ENCODE measurements around the gene FUT2.

The FUT2 gene

GRCh38 chr19:48739404-48740163 is 43.8 kb downstream of the FUT2 start:
- H3K4me3 ChIP-seq (ENCODE audit: low read depth in 1 of 2, low read length in 2 of 2), result peak overlapping the region; percentile 29 to 62
- H3K27me3 ChIP-seq (ENCODE audit: control insufficient read depth in 1 of 2, insufficient read depth in 2 of 2, low read length in 2 of 2), result peaks cover 0 to 5% of the 10 kb centered on the region in 2 donors
- H3K4me1 ChIP-seq (ENCODE audit: control insufficient read depth in 1 of 2, insufficient read depth in 2 of 2, low read length in 2 of 2), result peaks cover 21 to 22% of the 10 kb centered on the region in 2 donors
- H3K9me3 ChIP-seq (ENCODE audit: control insufficient read depth in 1 of 2, low read length in 2 of 2), result no peaks in the 10 kb centered on the region
- peak overlapping the region; percentile 43 to 52 for H3K9ac ChIP-seq (ENCODE audit: low read depth in 1 of 2, low read length in 2 of 2)
- no peaks in the 10 kb centered on the region for H3K36me3 ChIP-seq (ENCODE audit: control insufficient read depth in 1 of 2, insufficient read depth in 2 of 2, low read length in 2 of 2)
- H3K27ac ChIP-seq (ENCODE audit: low read depth, low read length), result no peak overlapping the region

DNA sequence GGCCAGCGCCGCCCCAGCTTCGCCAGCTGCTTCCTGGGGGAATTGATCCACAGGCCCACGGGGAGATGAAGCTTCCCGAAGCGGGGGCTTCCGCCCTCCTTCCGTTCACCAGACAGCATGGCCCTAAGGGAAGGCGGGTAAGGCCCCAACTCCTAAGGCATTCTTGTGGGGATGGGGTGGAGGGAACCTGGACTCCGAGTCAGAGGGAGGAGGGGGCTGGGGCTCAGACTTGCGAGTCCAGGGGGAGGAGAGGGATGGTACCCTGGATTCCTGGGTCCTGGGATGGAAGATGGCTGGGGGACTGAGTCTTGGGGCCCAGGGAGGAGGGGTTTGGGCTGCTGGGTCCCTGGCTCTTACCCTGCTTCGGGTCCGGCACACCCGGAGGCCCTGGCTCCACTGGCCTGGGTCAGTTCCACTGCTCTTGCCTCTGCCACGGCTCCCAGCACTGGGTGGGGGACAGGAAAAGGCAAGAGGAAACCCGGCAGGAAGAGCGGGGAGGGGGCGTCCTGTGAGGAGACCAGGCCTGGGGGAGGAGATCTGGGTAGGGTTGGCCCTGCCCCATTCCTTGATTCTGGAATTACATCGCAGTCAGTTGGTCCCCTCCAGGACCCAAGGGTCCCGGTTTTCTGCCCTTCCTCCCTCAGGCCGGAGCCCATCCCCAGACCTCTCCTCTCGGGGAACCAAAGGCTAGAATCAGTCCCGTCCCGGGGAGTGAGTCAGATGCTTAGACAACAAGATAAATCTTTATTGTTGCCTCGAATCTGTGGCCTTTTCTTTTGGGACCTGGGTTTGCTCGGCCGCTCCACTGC is 44.6 kb downstream of the FUT2 start, which contains the start of gene RASIP1:
TSS of gene RASIP1 (minus strand) at position 447 of the 809 bp plus-strand sequence. CDS start at position 119, 328 bp downstream.
- peak within 1 kb of the TSS; percentile 60 to 62 for H3K4me3 ChIP-seq (ENCODE audit: low read depth in 1 of 2, low read length in 2 of 2)
- H3K4me1 ChIP-seq (ENCODE audit: control insufficient read depth in 1 of 2, insufficient read depth in 2 of 2, low read length in 2 of 2), result peaks cover 21 to 22% of the 10 kb centered on the region in 2 donors
- no peaks in the 10 kb centered on the region for H3K9me3 ChIP-seq (ENCODE audit: control insufficient read depth in 1 of 2, low read length in 2 of 2)
- H3K9ac ChIP-seq (ENCODE audit: low read depth in 1 of 2, low read length in 2 of 2), result peak within 1 kb of the TSS; percentile 43 to 52
- no peaks in the 10 kb centered on the region for H3K36me3 ChIP-seq (ENCODE audit: control insufficient read depth in 1 of 2, insufficient read depth in 2 of 2, low read length in 2 of 2)
- peaks cover 0 to 5% of the 10 kb centered on the region in 2 donors for H3K27me3 ChIP-seq (ENCODE audit: control insufficient read depth in 1 of 2, insufficient read depth in 2 of 2, low read length in 2 of 2)
- H3K27ac ChIP-seq (ENCODE audit: low read depth, low read length), result peak within 1 kb of the TSS; percentile 49

DNA sequence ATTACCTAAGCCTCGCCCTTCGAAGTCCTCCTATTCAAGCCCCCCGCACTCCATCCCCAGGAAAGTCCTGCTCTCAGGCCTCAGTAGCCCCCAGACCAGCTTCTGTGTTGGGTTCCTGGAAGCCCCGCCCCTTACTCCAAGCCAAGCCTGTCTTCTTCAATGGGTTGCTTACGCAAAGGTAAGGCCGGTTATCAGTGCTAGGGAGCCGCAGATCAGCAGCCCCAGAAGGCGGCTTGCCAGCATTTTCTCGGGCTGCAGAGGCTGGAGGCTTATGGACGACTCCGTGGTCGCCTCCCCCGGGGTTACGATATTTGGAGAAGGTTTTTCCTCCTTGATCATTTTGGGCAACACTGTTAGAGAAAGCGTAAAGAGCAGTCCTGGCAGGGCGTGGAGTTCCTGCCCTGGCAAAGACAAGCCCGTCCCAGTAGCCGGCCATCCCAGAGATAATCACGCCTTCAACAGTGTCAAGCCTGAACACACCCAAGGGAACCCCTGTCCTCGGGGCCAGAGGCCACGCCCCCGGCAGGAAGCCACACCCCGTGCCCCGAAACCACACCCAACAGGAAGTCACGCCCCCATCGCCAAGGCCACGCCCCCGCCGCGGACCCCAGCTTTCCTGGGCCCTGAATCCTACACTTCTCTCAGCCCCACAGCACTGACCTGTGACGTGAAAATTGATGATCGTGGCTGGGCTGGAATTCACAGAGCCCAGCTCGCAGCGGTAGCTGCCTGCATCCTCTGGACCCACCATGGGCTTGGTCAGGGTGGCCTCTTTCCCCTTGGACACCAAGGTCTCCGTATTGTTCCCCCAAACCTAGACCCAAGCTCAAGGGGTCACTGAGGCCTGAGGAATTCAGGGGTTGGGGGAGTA is 45.6 kb downstream of the FUT2 start:
- Histone ChIP-seq H3K27ac (ENCODE audit: low read depth, low read length) (peak overlapping the region; percentile 41), H3K9ac (ENCODE audit: low read depth in 1 of 2, low read length in 2 of 2) (peak overlapping the region in 1 of 2 donors; percentile 43), H3K27me3 (ENCODE audit: control insufficient read depth in 1 of 2, insufficient read depth in 2 of 2, low read length in 2 of 2) (peaks cover 0 to 5% of the 10 kb centered on the region in 2 donors), H3K36me3 (ENCODE audit: control insufficient read depth in 1 of 2, insufficient read depth in 2 of 2, low read length in 2 of 2) (no peaks in the 10 kb centered on the region), H3K4me1 (ENCODE audit: control insufficient read depth in 1 of 2, insufficient read depth in 2 of 2, low read length in 2 of 2) (peaks cover 21 to 22% of the 10 kb centered on the region in 2 donors), H3K9me3 (ENCODE audit: control insufficient read depth in 1 of 2, low read length in 2 of 2) (no peaks in the 10 kb centered on the region), H3K4me3 (ENCODE audit: low read depth in 1 of 2, low read length in 2 of 2) (peak overlapping the region; percentile 14 to 60)

- H3K4me1 ChIP-seq (ENCODE audit: control insufficient read depth in 1 of 2, insufficient read depth in 2 of 2, low read length in 2 of 2), result peaks cover 21 to 22% of the 10 kb centered on the region in 2 donors
- H3K9me3 ChIP-seq (ENCODE audit: control insufficient read depth in 1 of 2, low read length in 2 of 2), result no peaks in the 10 kb centered on the region
- H3K27me3 ChIP-seq (ENCODE audit: control insufficient read depth in 1 of 2, insufficient read depth in 2 of 2, low read length in 2 of 2), result peaks cover 0 to 5% of the 10 kb centered on the region in 2 donors
- H3K27ac ChIP-seq (ENCODE audit: low read depth, low read length), result no peak overlapping the region
- H3K4me3 ChIP-seq (ENCODE audit: low read depth in 1 of 2, low read length in 2 of 2), result no peak overlapping the region
- H3K36me3 ChIP-seq (ENCODE audit: control insufficient read depth in 1 of 2, insufficient read depth in 2 of 2, low read length in 2 of 2), result no peaks in the 10 kb centered on the region
- no peak overlapping the region for H3K9ac ChIP-seq (ENCODE audit: low read depth in 1 of 2, low read length in 2 of 2)
Measured at GRCh38 chr19:48742096-48742495, 46.3 kb downstream of the FUT2 start.

DNA sequence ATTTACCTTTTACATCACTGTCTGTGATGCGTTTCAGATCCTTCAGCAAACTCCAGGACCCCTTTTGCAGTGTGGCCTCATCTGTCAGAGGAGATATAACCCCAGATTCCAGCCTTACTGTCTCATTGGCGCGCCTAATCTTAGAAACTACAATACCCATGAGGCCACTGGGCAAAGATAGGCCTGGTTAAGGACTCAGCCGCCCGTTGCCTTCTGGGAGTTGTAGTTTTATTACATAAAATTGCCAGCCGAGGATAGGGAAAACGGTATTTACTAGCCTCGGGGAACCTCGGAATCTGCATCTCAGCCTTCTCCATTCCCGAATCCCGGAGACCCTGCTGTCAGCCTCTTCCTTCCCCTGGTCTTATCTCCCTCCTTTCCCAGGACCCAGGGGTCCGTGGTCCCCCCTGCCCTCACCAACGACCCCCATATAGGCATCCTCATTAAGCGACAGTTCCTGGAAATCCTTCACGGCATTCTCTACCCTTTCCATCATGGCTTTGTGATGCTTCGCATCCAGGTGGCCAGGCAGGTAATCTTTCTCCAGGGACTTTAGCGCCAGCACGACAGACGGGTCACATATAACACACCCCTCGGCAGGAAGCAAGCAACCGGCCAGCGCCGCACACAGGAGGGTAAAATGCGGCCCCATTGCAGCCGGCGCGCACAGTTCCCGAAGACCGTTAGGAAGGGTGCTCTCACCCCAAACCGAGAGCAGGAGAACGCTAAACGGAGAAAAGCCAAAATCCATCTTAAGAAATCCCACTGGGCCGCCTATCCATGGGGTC is 49.6 kb downstream of the FUT2 start:
- peaks cover 0 to 4% of the 10 kb centered on the region in 2 donors for H3K36me3 ChIP-seq (ENCODE audit: control insufficient read depth in 1 of 2, insufficient read depth in 2 of 2, low read length in 2 of 2)
- H3K9me3 ChIP-seq (ENCODE audit: control insufficient read depth in 1 of 2, low read length in 2 of 2), result no peaks in the 10 kb centered on the region
- H3K4me3 ChIP-seq (ENCODE audit: low read depth in 1 of 2, low read length in 2 of 2), result no peak overlapping the region
- peaks cover 11 to 13% of the 10 kb centered on the region in 2 donors for H3K4me1 ChIP-seq (ENCODE audit: control insufficient read depth in 1 of 2, insufficient read depth in 2 of 2, low read length in 2 of 2)
- H3K9ac ChIP-seq (ENCODE audit: low read depth in 1 of 2, low read length in 2 of 2), result no peak overlapping the region
- no peaks in the 10 kb centered on the region for H3K27me3 ChIP-seq (ENCODE audit: control insufficient read depth in 1 of 2, insufficient read depth in 2 of 2, low read length in 2 of 2)
- no peak overlapping the region for H3K27ac ChIP-seq (ENCODE audit: low read depth, low read length)

- Histone ChIP-seq H3K27ac (ENCODE audit: low read depth, low read length) (no peak overlapping the region), H3K27me3 (ENCODE audit: control insufficient read depth in 1 of 2, insufficient read depth in 2 of 2, low read length in 2 of 2) (peaks cover 0 to 3% of the 10 kb centered on the region in 2 donors), H3K4me3 (ENCODE audit: low read depth in 1 of 2, low read length in 2 of 2) (peak overlapping the region in 1 of 2 donors; percentile 36), H3K4me1 (ENCODE audit: control insufficient read depth in 1 of 2, insufficient read depth in 2 of 2, low read length in 2 of 2) (peaks cover 4 to 6% of the 10 kb centered on the region in 2 donors), H3K9me3 (ENCODE audit: control insufficient read depth in 1 of 2, low read length in 2 of 2) (no peaks in the 10 kb centered on the region), H3K36me3 (ENCODE audit: control insufficient read depth in 1 of 2, insufficient read depth in 2 of 2, low read length in 2 of 2) (peaks cover 0 to 4% of the 10 kb centered on the region in 2 donors), H3K9ac (ENCODE audit: low read depth in 1 of 2, low read length in 2 of 2) (no peak overlapping the region)
Measured at GRCh38 chr19:48746110-48746509, 50.3 kb downstream of the FUT2 start.

- Histone ChIP-seq H3K27ac (ENCODE audit: low read depth, low read length) (peak within 1 kb of the TSS; percentile 18), H3K4me3 (ENCODE audit: low read depth in 1 of 2, low read length in 2 of 2) (peak within 1 kb of the TSS; percentile 36 to 53), H3K27me3 (ENCODE audit: control insufficient read depth in 1 of 2, insufficient read depth in 2 of 2, low read length in 2 of 2) (peaks cover 0 to 3% of the 10 kb centered on the region in 2 donors), H3K4me1 (ENCODE audit: control insufficient read depth in 1 of 2, insufficient read depth in 2 of 2, low read length in 2 of 2) (peaks cover 0 to 2% of the 10 kb centered on the region in 2 donors), H3K9ac (ENCODE audit: low read depth in 1 of 2, low read length in 2 of 2) (no peak within 1 kb of the TSS), H3K36me3 (ENCODE audit: control insufficient read depth in 1 of 2, insufficient read depth in 2 of 2, low read length in 2 of 2) (peaks cover 0 to 4% of the 10 kb centered on the region in 2 donors), H3K9me3 (ENCODE audit: control insufficient read depth in 1 of 2, low read length in 2 of 2) (no peaks in the 10 kb centered on the region)
Measured at GRCh38 chr19:48746738-48747575, 51.2 kb downstream of the FUT2 start, which contains the start of gene IZUMO1. IZUMO1 (minus strand) TSS chr19:48746909; CDS start chr19:48745859, 1,050 bp downstream.

- H3K4me1 ChIP-seq (ENCODE audit: control insufficient read depth in 1 of 2, insufficient read depth in 2 of 2, low read length in 2 of 2), result peaks cover 5 to 15% of the 10 kb centered on the region in 2 donors
- H3K27ac ChIP-seq (ENCODE audit: low read depth, low read length), result no peak overlapping the region
Measured at GRCh38 chr19:48749571-48750198, 53.9 kb downstream of the FUT2 start.

More at GRCh38 chr19:48749571-48750198, 53.9 kb downstream of the FUT2 start:
- no peak overlapping the region for H3K9ac ChIP-seq (ENCODE audit: low read depth in 1 of 2, low read length in 2 of 2)
- no peak overlapping the region for H3K4me3 ChIP-seq (ENCODE audit: low read depth in 1 of 2, low read length in 2 of 2)
- no peaks in the 10 kb centered on the region for H3K9me3 ChIP-seq (ENCODE audit: control insufficient read depth in 1 of 2, low read length in 2 of 2)
- peaks cover 0 to 3% of the 10 kb centered on the region in 2 donors for H3K27me3 ChIP-seq (ENCODE audit: control insufficient read depth in 1 of 2, insufficient read depth in 2 of 2, low read length in 2 of 2)
- H3K36me3 ChIP-seq (ENCODE audit: control insufficient read depth in 1 of 2, insufficient read depth in 2 of 2, low read length in 2 of 2), result peaks cover 0 to 4% of the 10 kb centered on the region in 2 donors
